Pons (tissue), 1 donor: ENCODE data around the gene SLC38A4.
"Not testable (repeated sequence)": the region's sequence is repeated elsewhere in the genome, so short reads cannot be mapped to it uniquely, and the experiment has no call there.

Experiments
- DNase-seq: peaks from one replicate; pipeline ENCODE4 v3.0.0-alpha.2; 2016; ENCODE audit warnings: low spot score

SLC38A4 gene

GRCh38 chr12:46777587-46777986, 48.2 kb downstream of the SLC38A4 start:
- DNase-seq, result no peak

- DNase-seq, result no peak
Measured at GRCh38 chr12:46775796-46776195, 50.0 kb downstream of the SLC38A4 start.

GRCh38 chr12:46774322-46774633, 51.5 kb downstream of the SLC38A4 start:
- no peak for DNase-seq

- no peak for DNase-seq
Measured at GRCh38 chr12:46773586-46774321, 52.0 kb downstream of the SLC38A4 start.

GRCh38 chr12:46771268-46771827, 54.4 kb downstream of the SLC38A4 start:
- no peak for DNase-seq

GRCh38 chr12:46770501-46771183, 55.2 kb downstream of the SLC38A4 start:
- DNase-seq, result no peak

- DNase-seq, result no peak
Measured at GRCh38 chr12:46764005-46764404, 61.8 kb downstream of the SLC38A4 start.

GRCh38 chr12:46763230-46763629, 62.6 kb downstream of the SLC38A4 start:
- no peak for DNase-seq

- DNase-seq, result no peak
Measured at GRCh38 chr12:46754550-46754949, 71.2 kb downstream of the SLC38A4 start.

- no peak for DNase-seq
Measured at GRCh38 chr12:46752396-46752795, 73.4 kb downstream of the SLC38A4 start.

GRCh38 chr12:46751173-46751572, 74.6 kb downstream of the SLC38A4 start:
- no peak for DNase-seq

- DNase-seq, result no peak
Measured at GRCh38 chr12:46749322-46749721, 76.5 kb downstream of the SLC38A4 start.

GRCh38 chr12:46744283-46744682, 81.5 kb downstream of the SLC38A4 start:
- no peak for DNase-seq

- DNase-seq, result no peak
Measured at GRCh38 chr12:46743456-46743855, 82.3 kb downstream of the SLC38A4 start.

GRCh38 chr12:46742271-46742670, 83.5 kb downstream of the SLC38A4 start:
- DNase-seq, result not testable (repeated sequence)

GRCh38 chr12:46725332-46725731, 100.5 kb downstream of the SLC38A4 start:
- no peak for DNase-seq

- no peak for DNase-seq
Measured at GRCh38 chr12:46723629-46724419, 102.0 kb downstream of the SLC38A4 start.

GRCh38 chr12:46722394-46723185, 103.2 kb downstream of the SLC38A4 start:
- DNase-seq, result no peak

- DNase-seq, result no peak
Measured at GRCh38 chr12:46718495-46718894, 107.3 kb downstream of the SLC38A4 start.

GRCh38 chr12:46717868-46718267, 107.9 kb downstream of the SLC38A4 start:
- no peak for DNase-seq

- DNase-seq, result no peak
Measured at GRCh38 chr12:46717159-46717558, 108.6 kb downstream of the SLC38A4 start.
